HEK293 (cell line): ENCODE data around the gene CCL18.

ENCODE experiments used
- CTCF ChIA-PET: fragments of 350-600 bp; formaldehyde crosslinking; extraction: SDS; loops from one replicate; lab custom pipeline; 2021; ENCODE audit warnings: antibody characterized with exemption; lab: Yijun Ruan, JAX
- POLR2A ChIA-PET: fragments of 300-600 bp; formaldehyde crosslinking; extraction: SDS; loops from one replicate; lab custom pipeline; 2020; ENCODE audit warnings: antibody characterized with exemption, inconsistent platforms; lab: Yijun Ruan, JAX
- H3K27ac ChIP-seq: fragments of 200-500 bp; sonication (Bioruptor generic); 2 replicates; pipeline ENCODE4 v1.5.1; 2014; ENCODE audit warnings: low read depth, low read length, control low read depth, inconsistent platforms; ENCODE audit errors: extremely low read depth
- H3K36me3 ChIP-seq, 2 experiments: fragments of 200-500 bp in 1 of 2; sonication (Bioruptor generic) in 1 of 2; 1 replicate in 1 of 2; 2 replicates in 1 of 2; pipeline ENCODE4 v1.5.1; 2014 to 2017; ENCODE audit warnings: inconsistent platforms in 2 of 2, low read length in 2 of 2; ENCODE audit not compliant: control insufficient read depth in 2 of 2, insufficient read depth in 1 of 2
- H3K4me1 ChIP-seq: fragments of 200-500 bp; sonication (Bioruptor generic); 2 replicates; pipeline ENCODE4 v1.5.1; 2014; ENCODE audit warnings: mild to moderate bottlenecking, low read length, inconsistent platforms; ENCODE audit not compliant: control insufficient read depth, insufficient read depth
- H3K4me3 ChIP-seq: 2 replicates; pipeline ENCODE4 v1.5.1; 2011; ENCODE audit warnings: low read depth, mild to moderate bottlenecking, control low read depth, low read length, moderate library complexity
- H3K9me3 ChIP-seq: fragments of 200-500 bp; sonication (Bioruptor generic); 2 replicates; pipeline ENCODE4 v1.5.1; 2014; ENCODE audit warnings: low read depth, low read length, inconsistent platforms; ENCODE audit not compliant: control insufficient read depth, insufficient read depth
- ELK4 ChIP-seq: IDR thresholded peaks from 2 replicates; pipeline ENCODE4 v1.6.1; 2011; ENCODE audit warnings: mild to moderate bottlenecking, low read depth, low read length, borderline replicate concordance
- INSM2 ChIP-seq: fragments of 450-650 bp; formaldehyde crosslinking; IDR thresholded peaks from 2 replicates; pipeline ENCODE4 v1.5.1; 2016; ENCODE audit warnings: missing biosample characterization, missing genetic modification characterization
- PRDM6 ChIP-seq: fragments of 450-650 bp; formaldehyde crosslinking; IDR thresholded peaks from 2 replicates; pipeline ENCODE4 v1.5.1; 2017; ENCODE audit warnings: missing biosample characterization, missing genetic modification characterization
- SCRT1 ChIP-seq: fragments of 450-650 bp; formaldehyde crosslinking; IDR thresholded peaks from 2 replicates; pipeline ENCODE4 v1.5.1; 2016; ENCODE audit warnings: missing biosample characterization, missing genetic modification characterization, borderline replicate concordance
- TCF7L2 ChIP-seq: IDR thresholded peaks from 2 replicates; pipeline ENCODE4 v1.6.1; 2011; ENCODE audit warnings: low read depth, mild to moderate bottlenecking, inconsistent platforms, low read length, moderate library complexity, borderline replicate concordance
- ZBTB49 ChIP-seq: fragments of 450-650 bp; formaldehyde crosslinking; IDR thresholded peaks from 2 replicates; pipeline ENCODE4 v1.5.1; 2016; ENCODE audit warnings: missing biosample characterization, missing genetic modification characterization, low read depth
- ZFHX2 ChIP-seq: fragments of 450-650 bp; formaldehyde crosslinking; conservative IDR thresholded peaks from 2 replicates; pipeline ENCODE4 v1.5.1; 2016; ENCODE audit warnings: missing biosample characterization, missing genetic modification characterization
- ZNF132 ChIP-seq: fragments of 450-650 bp; formaldehyde crosslinking; IDR thresholded peaks from 2 replicates; pipeline ENCODE4 v1.5.1; 2017; ENCODE audit warnings: missing biosample characterization, missing genetic modification characterization, borderline replicate concordance
- ZNF146 ChIP-seq: fragments of 450-650 bp; formaldehyde crosslinking; IDR thresholded peaks from 2 replicates; pipeline ENCODE4 v1.5.1; 2016; ENCODE audit warnings: missing biosample characterization, missing genetic modification characterization
- ZNF148 ChIP-seq: fragments of 450-650 bp; formaldehyde crosslinking; IDR thresholded peaks from 2 replicates; pipeline ENCODE4 v1.5.0; 2017; ENCODE audit warnings: missing biosample characterization, missing genetic modification characterization, borderline replicate concordance
- ZNF266 ChIP-seq: fragments of 450-650 bp; formaldehyde crosslinking; IDR thresholded peaks from 2 replicates; pipeline ENCODE4 v1.5.1; 2016; ENCODE audit warnings: missing biosample characterization, missing genetic modification characterization, low read depth
- ZNF335 ChIP-seq: fragments of 450-650 bp; formaldehyde crosslinking; conservative IDR thresholded peaks from 2 replicates; pipeline ENCODE4 v1.5.1; 2016; ENCODE audit warnings: missing biosample characterization, missing genetic modification characterization
- ZNF433 ChIP-seq: fragments of 450-650 bp; formaldehyde crosslinking; IDR thresholded peaks from 2 replicates; pipeline ENCODE4 v1.5.1; 2016; ENCODE audit warnings: missing biosample characterization, missing genetic modification characterization, low read depth
- ZNF48 ChIP-seq: fragments of 450-650 bp; formaldehyde crosslinking; IDR thresholded peaks from 2 replicates; pipeline ENCODE4 v1.5.1; 2016; ENCODE audit warnings: missing biosample characterization, missing genetic modification characterization
- ZNF555 ChIP-seq: fragments of 450-650 bp; formaldehyde crosslinking; conservative IDR thresholded peaks from 2 replicates; pipeline ENCODE4 v1.5.1; 2017; ENCODE audit warnings: missing biosample characterization, mild to moderate bottlenecking, missing genetic modification characterization, inconsistent platforms
- ZNF843 ChIP-seq: fragments of 450-650 bp; formaldehyde crosslinking; IDR thresholded peaks from 2 replicates; pipeline ENCODE4 v1.5.1; 2016; ENCODE audit warnings: missing biosample characterization, missing genetic modification characterization
- ZSCAN16 ChIP-seq: fragments of 450-650 bp; formaldehyde crosslinking; IDR thresholded peaks from 2 replicates; pipeline ENCODE4 v1.5.1; 2016; ENCODE audit warnings: missing biosample characterization, missing genetic modification characterization
- ZSCAN18 ChIP-seq: fragments of 450-650 bp; formaldehyde crosslinking; IDR thresholded peaks from 2 replicates; pipeline ENCODE4 v1.5.1; 2016; ENCODE audit warnings: missing biosample characterization, missing genetic modification characterization
- ZSCAN23 ChIP-seq: fragments of 450-650 bp; formaldehyde crosslinking; IDR thresholded peaks from 2 replicates; pipeline ENCODE4 v1.5.1; 2016; ENCODE audit warnings: missing biosample characterization, missing genetic modification characterization

CCL18 gene

GRCh38 chr17:36030956-36031355, 33.1 kb upstream of the CCL18 start (continued):
- no peak for TF ChIP-seq ZSCAN18 (tag by site-specific recombination)
- no peak for TF ChIP-seq ZFHX2 (tag by site-specific recombination)
- TF ChIP-seq ZSCAN16 (tag by site-specific recombination) = no peak

GRCh38 chr17:36034127-36034526, 29.9 kb upstream of the CCL18 start:
- no peaks in the 10 kb centered on the region for H3K9me3 ChIP-seq
- TF ChIP-seq ZNF146 (tag by site-specific recombination) = no peak
- no peak for TF ChIP-seq ZNF132 (tag by site-specific recombination)
- no peak for TF ChIP-seq ZNF148
- H3K4me3 ChIP-seq = no peak overlapping the region
- H3K4me1 ChIP-seq = no peaks in the 10 kb centered on the region
- ChIA-PET POLR2A (no interaction called here), CTCF (no interaction called here)
- H3K36me3 ChIP-seq = no peaks in the 10 kb centered on the region
- no peak overlapping the region for H3K27ac ChIP-seq

- H3K9me3 ChIP-seq = no peaks in the 10 kb centered on the region
- no peaks in the 10 kb centered on the region for H3K4me1 ChIP-seq
- TF ChIP-seq SCRT1 (tag by site-specific recombination) (no peak), ZNF555 (tag by site-specific recombination) (no peak), INSM2 (tag by site-specific recombination) (no peak), ELK4 (no peak), ZNF48 (no peak), ZNF266 (no peak)
- TF ChIP-seq, all 188 proteins: peak for 0
- ChIA-PET CTCF (interaction anchor here (0.7 to 1.2 kb wide), 2 partner anchors 43 to 113 kb away, joined by 3 read pairs; no protein-coding TSS in a partner anchor), POLR2A (no interaction called here)
- no peak overlapping the region for H3K4me3 ChIP-seq
- no peaks in the 10 kb centered on the region for H3K36me3 ChIP-seq
- no peak overlapping the region for H3K27ac ChIP-seq
Observed at GRCh38 chr17:36036235-36036634, 27.8 kb upstream of the CCL18 start.

- ChIA-PET CTCF (interaction anchor here (1.1 to 1.6 kb wide), 2 partner anchors 8 to 101 kb away, joined by 3 to 6 read pairs; no protein-coding TSS in a partner anchor), POLR2A (no interaction called here)
- H3K9me3 ChIP-seq = no peaks in the 10 kb centered on the region; the same call in none of the 2 replicates
- no peak for TF ChIP-seq ZBTB49 (tag by site-specific recombination)
- no peak for TF ChIP-seq ZSCAN23
- no peak for TF ChIP-seq PRDM6 (tag by site-specific recombination)
- no peak for TF ChIP-seq TCF7L2
- no peak for TF ChIP-seq ZNF335 (tag by site-specific recombination)
- no peak for TF ChIP-seq ZNF433 (tag by site-specific recombination)
- TF ChIP-seq ZNF843 (tag by site-specific recombination) = no peak
- H3K27ac ChIP-seq = no peak overlapping the region
- H3K36me3 ChIP-seq = no peaks in the 10 kb centered on the region
- H3K4me1 ChIP-seq = no peaks in the 10 kb centered on the region
- H3K4me3 ChIP-seq = no peak overlapping the region
Observed at GRCh38 chr17:36048066-36048465, 16.0 kb upstream of the CCL18 start.
